ENCODE data around the gene GLT1D1.

DNA sequence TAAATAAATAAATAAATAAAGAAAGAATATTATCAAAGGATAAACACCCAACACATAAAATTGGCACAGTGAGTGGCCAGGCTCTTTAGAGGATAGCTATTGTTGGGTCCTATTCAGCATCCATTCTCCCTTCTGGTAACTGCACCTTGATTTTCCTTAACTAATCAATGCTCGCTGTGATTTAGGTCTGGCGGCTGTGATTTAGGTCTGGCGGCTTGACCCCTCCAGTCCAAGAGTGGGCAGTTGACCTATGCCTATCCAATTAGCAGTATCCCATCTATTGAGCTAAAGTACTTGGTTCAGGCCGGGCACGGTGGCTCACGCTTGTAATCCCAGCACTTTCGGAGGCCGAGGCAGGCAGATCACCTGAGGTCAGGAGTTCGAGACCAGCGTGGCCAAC lies 19.9 kb upstream of the GLT1D1 start:
- TF ChIP-seq, protein P1, sequence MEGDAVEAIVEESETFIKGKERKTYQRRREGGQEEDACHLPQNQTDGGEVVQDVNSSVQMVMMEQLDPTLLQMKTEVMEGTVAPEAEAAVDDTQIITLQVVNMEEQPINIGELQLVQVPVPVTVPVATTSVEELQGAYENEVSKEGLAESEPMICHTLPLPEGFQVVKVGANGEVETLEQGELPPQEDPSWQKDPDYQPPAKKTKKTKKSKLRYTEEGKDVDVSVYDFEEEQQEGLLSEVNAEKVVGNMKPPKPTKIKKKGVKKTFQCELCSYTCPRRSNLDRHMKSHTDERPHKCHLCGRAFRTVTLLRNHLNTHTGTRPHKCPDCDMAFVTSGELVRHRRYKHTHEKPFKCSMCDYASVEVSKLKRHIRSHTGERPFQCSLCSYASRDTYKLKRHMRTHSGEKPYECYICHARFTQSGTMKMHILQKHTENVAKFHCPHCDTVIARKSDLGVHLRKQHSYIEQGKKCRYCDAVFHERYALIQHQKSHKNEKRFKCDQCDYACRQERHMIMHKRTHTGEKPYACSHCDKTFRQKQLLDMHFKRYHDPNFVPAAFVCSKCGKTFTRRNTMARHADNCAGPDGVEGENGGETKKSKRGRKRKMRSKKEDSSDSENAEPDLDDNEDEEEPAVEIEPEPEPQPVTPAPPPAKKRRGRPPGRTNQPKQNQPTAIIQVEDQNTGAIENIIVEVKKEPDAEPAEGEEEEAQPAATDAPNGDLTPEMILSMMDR (IDR thresholded peaks at IDR 0.05; ENCODE audit: insufficient read depth, low read length, poor library complexity, severe bottlenecking), result no peak
- TF ChIP-seq EZH2phosphoT487 (conservative IDR thresholded peaks at IDR 0.05; ENCODE audit: low read length), result no peak
